WERI-Rb-1 (cell line): ENCODE data around the gene TAF4.

ENCODE experiments used
- DNase-seq: peaks from one replicate; pipeline ENCODE4 v3.0.0-alpha.2; 2020
- H3K27ac ChIP-seq: fragments of 250-450 bp; sonication (Bioruptor Pico); 2 replicates; pipeline ENCODE4 v1.5.1; 2020; ENCODE audit warnings: mild to moderate bottlenecking, moderate library complexity
- H3K27me3 ChIP-seq: fragments of 250-450 bp; sonication (Bioruptor Pico); 2 replicates; pipeline ENCODE4 v1.5.1; 2021; ENCODE audit warnings: mild to moderate bottlenecking, low read depth, moderate library complexity; ENCODE audit not compliant: insufficient read depth, severe bottlenecking
- H3K36me3 ChIP-seq: fragments of 250-450 bp; sonication (Bioruptor Pico); 2 replicates; pipeline ENCODE4 v1.5.1; 2020; ENCODE audit warnings: mild to moderate bottlenecking, moderate library complexity
- H3K4me3 ChIP-seq: 2 replicates; pipeline ENCODE4 v1.5.1; 2011; ENCODE audit warnings: low read depth, mild to moderate bottlenecking, control low read depth, low read length
- H3K9me3 ChIP-seq: fragments of 250-450 bp; sonication (Bioruptor Pico); 2 replicates; pipeline ENCODE4 v1.5.1; 2021; ENCODE audit warnings: mild to moderate bottlenecking, moderate library complexity; ENCODE audit not compliant: severe bottlenecking
- CTCF ChIP-seq: IDR thresholded peaks from 2 replicates; pipeline ENCODE4 v1.5.1; 2011; ENCODE audit warnings: low read depth, mild to moderate bottlenecking, control low read depth, inconsistent platforms, low read length

The TAF4 gene

DNA sequence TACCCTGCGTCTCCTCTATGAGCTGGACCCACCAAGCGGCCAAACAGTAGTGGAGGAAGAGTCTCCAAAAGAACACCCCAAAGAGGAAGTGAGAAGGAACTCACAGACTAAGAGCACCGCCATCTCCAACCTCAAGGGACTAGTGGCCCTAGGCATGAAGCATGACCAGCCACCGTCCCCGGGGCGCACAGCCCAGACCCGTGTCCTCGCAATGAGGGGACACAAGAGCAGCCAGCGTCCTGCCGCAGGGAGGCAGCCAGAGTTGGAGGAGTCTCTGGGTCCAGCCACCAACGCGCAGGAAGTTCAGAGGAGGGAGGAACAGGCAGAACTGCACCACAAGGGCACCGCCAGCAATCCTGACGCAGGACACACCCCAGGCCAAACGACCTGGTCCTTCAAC, 72.6 kb downstream of the TAF4 start:
- DNase-seq = no peak
- peaks cover 65% of the 10 kb centered on the region for H3K36me3 ChIP-seq

DNA sequence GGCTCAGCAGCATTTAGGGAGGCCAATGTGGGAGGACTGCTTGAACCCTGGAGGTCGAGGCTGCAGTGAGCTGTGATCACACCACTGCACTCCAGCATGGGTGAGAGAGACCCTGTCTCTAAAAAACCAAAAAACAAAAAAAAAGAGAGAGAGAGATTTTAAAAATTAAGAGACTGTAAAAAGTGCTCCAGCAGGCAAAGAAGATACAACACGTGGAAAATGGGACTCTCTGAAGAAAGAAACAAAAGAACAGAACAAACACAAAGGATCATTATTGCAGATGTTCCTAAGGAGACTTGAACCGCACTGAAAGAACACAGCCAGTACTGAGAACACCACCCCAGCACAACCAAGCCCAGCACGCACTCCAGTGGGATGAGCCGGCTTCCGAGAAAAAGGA, 74.2 kb downstream of the TAF4 start:
- peaks cover 65% of the 10 kb centered on the region for H3K36me3 ChIP-seq
- no peaks in the 10 kb centered on the region for H3K27me3 ChIP-seq
- TF ChIP-seq CTCF = no peak
- H3K9me3 ChIP-seq = no peaks in the 10 kb centered on the region
- no peak for DNase-seq
- H3K27ac ChIP-seq = no peak overlapping the region
- no peak overlapping the region for H3K4me3 ChIP-seq

More for the DNA sequence above, 72.6 kb downstream of the TAF4 start:
- Histone ChIP-seq H3K27ac (no peak overlapping the region), H3K9me3 (no peaks in the 10 kb centered on the region), H3K4me3 (no peak overlapping the region), H3K27me3 (no peaks in the 10 kb centered on the region)
- TF ChIP-seq CTCF = no peak

- TF ChIP-seq CTCF = no peak
- DNase-seq = no peak
- Histone ChIP-seq H3K4me3 (no peak overlapping the region), H3K27ac (no peak overlapping the region), H3K27me3 (no peaks in the 10 kb centered on the region), H3K9me3 (no peaks in the 10 kb centered on the region), H3K36me3 (peaks cover 62% of the 10 kb centered on the region)
Measured at GRCh38 chr20:61990484-61990883, 75.2 kb downstream of the TAF4 start.

GRCh38 chr20:61989741-61990140, 75.9 kb downstream of the TAF4 start:
- TF ChIP-seq CTCF = no peak
- no peak for DNase-seq
- Histone ChIP-seq H3K4me3 (no peak overlapping the region), H3K27ac (no peak overlapping the region), H3K9me3 (no peaks in the 10 kb centered on the region), H3K27me3 (no peaks in the 10 kb centered on the region), H3K36me3 (peaks cover 61% of the 10 kb centered on the region)

- Histone ChIP-seq H3K27ac (no peak overlapping the region), H3K27me3 (no peaks in the 10 kb centered on the region), H3K4me3 (no peak overlapping the region), H3K9me3 (no peaks in the 10 kb centered on the region), H3K36me3 (peaks cover 54% of the 10 kb centered on the region)
- no peak for DNase-seq
- no peak for TF ChIP-seq CTCF
Measured at GRCh38 chr20:61988665-61989064, 77.0 kb downstream of the TAF4 start.

GRCh38 chr20:61986762-61987321, 78.8 kb downstream of the TAF4 start:
- Histone ChIP-seq H3K9me3 (no peaks in the 10 kb centered on the region), H3K36me3 (peaks cover 42% of the 10 kb centered on the region), H3K27me3 (no peaks in the 10 kb centered on the region), H3K27ac (no peak overlapping the region), H3K4me3 (no peak overlapping the region)
- no peak for DNase-seq
- no peak for TF ChIP-seq CTCF
